Measurements from ENCODE around the gene RNF144A. TPM values are rescaled to one million over a fixed set of nuclear protein-coding genes. Genes with fewer than 3 reads are reported as not detected.
A peak's percentile ranks its signal among the peaks of the same experiment; 100 is the strongest.

RNF144A gene, protein sequence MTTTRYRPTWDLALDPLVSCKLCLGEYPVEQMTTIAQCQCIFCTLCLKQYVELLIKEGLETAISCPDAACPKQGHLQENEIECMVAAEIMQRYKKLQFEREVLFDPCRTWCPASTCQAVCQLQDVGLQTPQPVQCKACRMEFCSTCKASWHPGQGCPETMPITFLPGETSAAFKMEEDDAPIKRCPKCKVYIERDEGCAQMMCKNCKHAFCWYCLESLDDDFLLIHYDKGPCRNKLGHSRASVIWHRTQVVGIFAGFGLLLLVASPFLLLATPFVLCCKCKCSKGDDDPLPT
- 10 to 100 TPM; 49.3 to 57.5 TPM for total RNA-seq

DNA sequence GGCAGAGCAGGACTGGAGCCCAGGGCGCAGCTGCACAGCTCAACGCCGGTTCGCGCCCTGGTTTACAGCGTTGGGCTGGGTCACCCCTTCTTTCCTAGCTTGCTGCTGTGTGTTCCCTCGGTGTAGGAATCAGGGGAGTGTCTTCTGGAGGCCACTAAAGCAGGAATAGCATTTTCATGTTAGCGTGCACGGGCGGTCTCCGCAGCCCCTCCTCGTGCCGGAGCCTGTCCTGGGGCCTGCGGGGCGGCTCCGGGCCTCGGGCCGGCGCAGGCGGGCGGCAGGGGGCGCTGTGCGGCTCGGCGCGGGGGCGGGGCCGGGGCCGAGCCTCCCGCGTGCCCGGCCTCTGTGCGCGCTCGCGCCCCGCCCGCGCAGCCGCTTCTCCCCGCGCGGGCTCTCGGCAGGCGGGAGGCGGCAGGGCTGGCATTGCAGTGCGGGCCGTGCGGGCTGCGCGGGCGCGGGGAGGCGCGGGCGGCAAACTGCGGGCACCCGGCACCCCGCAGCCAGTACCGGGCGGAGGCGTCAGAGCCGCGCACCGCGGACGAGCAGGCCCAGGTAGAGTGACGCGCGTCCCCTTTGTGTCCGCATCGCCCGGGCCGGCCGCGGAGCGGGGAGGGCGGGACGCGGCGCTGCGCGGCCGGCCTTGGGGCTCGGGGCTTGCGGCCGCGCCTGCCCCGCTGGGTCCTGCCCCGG lies at the start of gene RNF144A:
Gene RNF144A (plus strand): TSS at position 342 of the 690 bp plus-strand sequence. CDS start 79,515 bp downstream, outside the sequence.
- ATAC-seq (peak; percentile 58 to 76), DNase-seq (ENCODE audit: low spot score in 2 of 2) (peak; percentile 81 to 91)
- H3K27ac Mint-ChIP-seq, result peak within 1 kb of the TSS; percentile 87 to 95
- peaks cover 27 to 39% of the 10 kb centered on the region in 2 donors for H3K36me3 Mint-ChIP-seq
- no peaks in the 10 kb centered on the region for H3K9me3 Mint-ChIP-seq

DNA sequence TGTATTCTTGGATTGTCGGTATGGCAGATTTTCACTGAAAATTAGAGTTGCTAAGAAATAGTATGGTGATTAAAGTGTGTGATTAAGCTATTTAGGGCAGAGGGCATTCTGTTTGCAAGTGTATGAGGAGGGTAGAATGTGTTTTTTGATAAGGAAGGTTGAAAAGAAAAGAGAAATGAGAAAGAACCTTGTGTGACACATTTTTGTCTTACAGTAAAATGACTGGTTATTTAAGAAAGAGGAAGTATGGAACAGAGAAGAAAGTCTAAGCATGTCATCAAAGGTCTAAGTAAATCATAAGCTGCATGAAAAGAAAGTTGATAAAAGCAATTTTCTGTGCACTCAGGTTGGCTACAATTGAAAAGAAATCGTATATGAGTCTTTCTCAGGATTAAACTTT lies 44.8 kb upstream of the RNF144A start:
- Mint-ChIP-seq H3K27ac (peak overlapping the region in 1 of 2 donors; percentile 63), H3K9me3 (peaks cover 4 to 14% of the 10 kb centered on the region in 2 donors), H3K36me3 (peaks cover 0 to 22% of the 10 kb centered on the region in 2 donors)
- ATAC-seq (peak; percentile 25 to 47), DNase-seq (ENCODE audit: low spot score in 2 of 2) (no peak)

DNA sequence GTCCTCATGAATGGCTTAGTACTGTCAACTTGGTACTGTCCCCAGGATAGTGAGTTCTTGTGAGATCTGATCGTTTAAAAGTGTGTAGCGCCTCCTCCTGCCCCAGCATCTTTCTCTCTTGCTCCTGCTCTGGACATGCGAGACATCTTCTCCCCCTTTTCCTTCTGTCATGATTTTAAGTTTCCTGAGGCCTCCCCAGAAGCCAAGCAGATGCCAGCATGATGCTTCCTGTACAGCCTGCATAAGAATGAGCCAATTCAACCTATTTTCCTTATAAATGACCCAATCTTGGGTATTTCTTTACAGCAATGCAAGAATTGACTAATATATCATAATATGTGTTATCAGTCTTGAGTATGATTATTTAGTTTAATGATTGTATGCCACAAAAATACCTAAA lies 43.2 kb upstream of the RNF144A start:
- Mint-ChIP-seq H3K27ac (no peak overlapping the region), H3K36me3 (peaks cover 0 to 22% of the 10 kb centered on the region in 2 donors), H3K9me3 (peaks cover 4 to 14% of the 10 kb centered on the region in 2 donors)
- DNase-seq (ENCODE audit: low spot score in 2 of 2), result no peak
- no peak for ATAC-seq

DNA sequence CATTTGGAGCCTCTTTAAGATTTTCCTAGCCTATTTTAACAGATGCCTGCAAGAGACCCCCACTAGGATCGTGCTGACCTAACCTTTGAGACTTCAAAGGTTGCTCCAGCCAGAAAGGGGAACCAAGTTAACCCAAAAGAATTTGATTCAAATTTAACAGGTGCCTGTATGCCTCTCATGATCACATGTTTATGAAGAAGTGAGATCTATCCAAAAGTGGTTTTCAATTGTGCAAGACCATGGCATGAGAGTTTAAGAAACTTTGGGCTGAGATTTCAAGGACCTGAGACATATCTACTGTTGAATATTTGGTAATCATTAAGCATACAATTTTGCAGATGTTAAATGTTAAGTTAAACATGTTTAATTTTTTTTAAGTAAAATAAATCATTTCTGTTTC lies 40.9 kb upstream of the RNF144A start:
- DNase-seq (ENCODE audit: low spot score in 2 of 2) (no peak), ATAC-seq (no peak)
- peaks cover 0 to 22% of the 10 kb centered on the region in 2 donors for H3K36me3 Mint-ChIP-seq
- H3K9me3 Mint-ChIP-seq, result peaks cover 4 to 9% of the 10 kb centered on the region in 2 donors
- no peak overlapping the region for H3K27ac Mint-ChIP-seq

DNA sequence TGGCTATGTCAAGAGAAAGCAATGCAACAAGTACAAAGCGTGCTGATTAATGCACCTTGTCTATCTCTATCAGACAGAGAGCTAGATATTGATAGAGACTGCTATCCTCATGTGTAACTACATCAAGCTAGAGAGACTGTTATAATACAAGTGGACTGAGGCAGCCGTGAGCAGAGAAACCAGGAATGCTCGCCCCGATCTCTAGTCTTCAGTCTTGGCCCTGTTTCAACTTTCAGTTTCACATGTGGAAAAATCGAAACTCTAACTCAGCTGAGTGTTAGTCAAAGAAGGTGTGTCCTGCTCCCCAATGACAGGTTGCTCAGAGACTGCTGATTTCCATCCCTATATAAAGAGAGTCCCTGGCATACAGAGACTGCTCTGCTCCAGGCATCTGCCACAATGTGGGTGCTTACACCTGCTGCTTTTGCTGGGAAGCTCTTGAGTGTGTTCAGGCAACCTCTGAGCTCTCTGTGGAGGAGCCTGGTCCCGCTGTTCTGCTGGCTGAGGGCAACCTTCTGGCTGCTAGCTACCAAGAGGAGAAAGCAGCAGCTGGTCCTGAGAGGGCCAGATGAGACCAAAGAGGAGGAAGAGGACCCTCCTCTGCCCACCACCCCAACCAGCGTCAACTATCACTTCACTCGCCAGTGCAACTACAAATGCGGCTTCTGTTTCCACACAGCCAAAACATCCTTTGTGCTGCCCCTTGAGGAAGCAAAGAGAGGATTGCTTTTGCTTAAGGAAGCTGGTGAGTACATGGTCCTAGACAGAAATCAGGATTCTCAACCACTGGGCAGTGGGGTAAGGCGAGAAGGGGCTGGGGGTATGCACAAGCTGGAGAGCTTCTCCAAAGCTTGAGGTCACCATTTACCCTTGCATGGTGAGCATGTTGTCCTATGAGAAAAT lies 39.6 kb upstream of the RNF144A start, which contains the start of gene RSAD2:
Gene RSAD2 (plus strand): TSS at position 376 of the 903 bp plus-strand sequence. CDS start 24 bp downstream, at position 400.
- ATAC-seq, result peak; percentile 87 to 93
- Mint-ChIP-seq H3K27ac (peak within 1 kb of the TSS; percentile 74 to 76), H3K9me3 (peaks cover 4 to 9% of the 10 kb centered on the region in 2 donors), H3K36me3 (peaks cover 0 to 22% of the 10 kb centered on the region in 2 donors)
- DNase-seq (ENCODE audit: low spot score in 2 of 2), result peak in 1 of 2 donors; percentile 27

DNA sequence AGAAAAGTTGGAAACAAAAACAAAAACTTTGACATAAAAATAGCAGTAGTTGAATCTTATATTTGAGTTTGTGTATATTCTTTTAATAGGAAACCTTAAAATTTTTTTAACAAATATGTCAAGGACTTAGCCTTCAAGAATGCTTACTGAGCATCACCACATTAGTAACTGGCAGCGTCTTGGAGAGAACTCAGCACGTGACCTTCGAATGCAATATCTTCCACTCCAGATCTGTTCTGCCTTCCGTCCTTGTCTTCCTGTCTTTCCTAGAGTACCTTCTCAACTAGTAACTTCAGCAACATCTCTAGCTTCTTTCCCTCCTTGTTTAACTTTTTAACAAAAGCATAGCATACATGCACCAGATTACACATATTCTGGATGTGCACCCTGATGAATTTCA lies 38.7 kb upstream of the RNF144A start:
- Mint-ChIP-seq H3K27ac (peak overlapping the region in 1 of 2 donors; percentile 58), H3K9me3 (peaks cover 4 to 6% of the 10 kb centered on the region in 2 donors), H3K36me3 (peaks cover 0 to 19% of the 10 kb centered on the region in 2 donors)
- no peak for DNase-seq (ENCODE audit: low spot score in 2 of 2)
- no peak for ATAC-seq

DNA sequence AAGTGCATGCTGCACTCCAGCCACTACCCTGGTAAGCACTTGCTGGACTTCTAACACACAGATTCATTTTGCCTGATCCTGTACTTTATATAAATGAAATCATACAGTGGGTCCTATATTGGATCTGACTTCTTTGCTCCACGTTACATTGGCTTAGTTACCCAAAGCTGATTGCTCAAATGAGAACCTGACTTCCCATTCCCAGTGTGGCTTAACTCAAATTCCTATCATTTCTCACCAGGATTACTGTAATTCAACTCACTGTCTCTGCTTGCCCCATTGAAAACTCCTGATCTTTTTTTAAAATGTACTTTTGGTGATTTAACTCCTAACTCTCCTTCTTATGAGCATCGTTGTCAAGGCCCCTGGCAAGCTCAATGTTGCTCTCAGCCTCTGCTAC lies 38.2 kb upstream of the RNF144A start:
- H3K27ac Mint-ChIP-seq, result peak overlapping the region in 1 of 2 donors; percentile 77
- DNase-seq (ENCODE audit: low spot score in 2 of 2) (no peak), ATAC-seq (no peak)
- peaks cover 0 to 15% of the 10 kb centered on the region in 2 donors for H3K36me3 Mint-ChIP-seq
- H3K9me3 Mint-ChIP-seq, result peaks cover 2 to 3% of the 10 kb centered on the region in 2 donors

DNA sequence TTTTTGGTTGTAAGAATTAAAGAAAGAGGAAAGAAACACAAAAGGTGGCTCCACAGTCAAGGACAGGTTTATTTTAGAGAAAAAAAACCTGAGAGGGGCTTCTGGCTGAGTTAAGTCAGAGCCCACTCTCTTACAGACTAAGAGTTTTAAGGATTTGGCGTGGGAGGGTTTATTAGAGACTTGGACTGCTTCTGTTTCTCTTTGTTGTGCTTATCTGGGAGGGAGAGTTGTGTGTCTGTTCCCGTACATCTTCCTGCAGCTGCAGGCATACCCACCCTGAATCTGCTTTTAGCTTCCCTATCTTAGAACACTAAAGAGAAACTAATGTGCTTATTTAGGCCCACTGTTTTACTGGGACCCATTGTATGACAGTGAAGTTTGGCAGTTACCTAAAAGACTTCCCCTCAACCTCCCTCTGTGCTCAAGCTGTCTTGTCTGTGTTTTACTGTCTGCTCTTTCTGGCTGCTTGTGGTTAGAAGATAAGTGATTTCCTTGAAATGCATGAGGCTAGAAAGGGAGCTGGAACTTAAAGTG lies 36.9 kb upstream of the RNF144A start:
- no peaks in the 10 kb centered on the region for H3K9me3 Mint-ChIP-seq
- no peak for DNase-seq (ENCODE audit: low spot score in 2 of 2)
- ATAC-seq, result peak; percentile 32
- peaks cover 0 to 6% of the 10 kb centered on the region in 2 donors for H3K36me3 Mint-ChIP-seq
- peak overlapping the region; percentile 76 to 77 for H3K27ac Mint-ChIP-seq

DNA sequence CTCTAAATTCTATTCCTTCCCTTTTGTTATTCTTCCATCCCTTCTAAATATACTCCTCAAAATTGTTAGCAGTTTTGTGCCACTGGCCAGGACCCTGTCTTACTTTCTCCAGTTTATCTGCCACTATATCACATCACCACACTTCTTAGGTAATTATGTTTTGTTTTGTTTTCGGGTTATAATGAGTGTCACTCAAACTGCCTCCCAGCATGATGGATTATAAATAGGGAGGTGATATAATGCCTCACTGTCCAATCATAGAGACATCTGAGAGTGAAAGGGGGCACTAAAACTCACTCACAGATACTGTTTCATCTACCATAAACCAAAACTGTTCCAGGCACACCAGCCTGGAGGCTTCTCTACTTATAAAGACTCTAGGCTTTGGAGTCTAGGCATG lies 36.2 kb upstream of the RNF144A start:
- H3K36me3 Mint-ChIP-seq, result no peaks in the 10 kb centered on the region
- H3K9me3 Mint-ChIP-seq, result no peaks in the 10 kb centered on the region
- ATAC-seq (peak in 1 of 2 donors; percentile 20), DNase-seq (ENCODE audit: low spot score in 2 of 2) (no peak)
- H3K27ac Mint-ChIP-seq, result peak overlapping the region; percentile 77 to 96

DNA sequence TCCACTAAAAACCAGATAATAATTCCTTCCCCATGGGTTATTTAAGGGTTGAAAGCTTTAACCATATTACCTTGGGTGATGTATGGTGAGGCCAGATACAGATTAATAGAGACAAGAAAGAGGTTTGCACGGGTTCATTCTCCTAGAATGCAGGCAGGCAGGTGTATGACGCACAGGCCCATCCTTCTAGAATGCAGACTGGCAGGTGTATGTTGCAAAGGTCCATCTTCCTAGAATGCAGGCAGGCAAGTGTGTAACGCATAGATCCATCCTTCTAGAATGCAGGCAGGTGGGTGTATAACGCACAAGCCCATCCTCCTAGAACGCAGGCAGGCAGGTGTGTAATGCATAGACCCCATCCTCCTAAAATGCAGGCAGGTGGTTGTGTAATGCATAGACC lies 35.7 kb upstream of the RNF144A start:
- Mint-ChIP-seq H3K27ac (peak overlapping the region in 1 of 2 donors; percentile 77), H3K9me3 (no peaks in the 10 kb centered on the region), H3K36me3 (no peaks in the 10 kb centered on the region)
- ATAC-seq, result no peak
- DNase-seq (ENCODE audit: low spot score in 2 of 2), result no peak

DNA sequence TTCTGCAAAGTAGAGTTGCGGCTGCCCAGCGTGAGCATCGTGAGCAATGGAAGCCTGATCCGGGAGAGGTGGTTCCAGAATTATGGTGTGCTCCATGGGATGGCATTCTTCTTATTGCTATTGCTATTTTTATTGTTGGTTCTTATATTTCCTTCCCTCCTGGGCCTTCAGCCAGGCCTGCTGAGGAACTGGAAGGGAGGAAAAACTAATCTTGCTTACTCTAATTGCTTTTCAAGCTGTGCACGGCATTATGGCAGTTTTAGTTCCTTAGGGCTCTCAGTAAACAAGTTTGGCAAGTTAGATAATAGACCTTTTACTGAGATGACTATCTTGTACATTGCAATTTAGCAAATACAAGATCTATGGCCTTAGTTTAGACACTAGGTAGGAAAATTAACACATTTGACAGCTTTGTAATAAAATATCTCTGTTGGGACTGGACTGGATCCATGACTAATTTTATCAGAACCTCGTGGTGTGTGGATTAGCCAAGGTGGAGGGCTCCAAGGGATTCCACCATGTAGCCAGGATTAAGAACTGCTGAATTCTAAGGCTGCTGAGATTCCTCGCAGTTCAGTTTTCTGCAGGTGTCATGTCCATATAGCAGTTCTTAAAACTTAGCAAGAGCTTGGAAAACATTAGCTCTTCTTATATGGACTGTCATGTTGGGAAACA lies 33.6 kb upstream of the RNF144A start:
- H3K9me3 Mint-ChIP-seq, result no peaks in the 10 kb centered on the region
- DNase-seq (ENCODE audit: low spot score in 2 of 2), result no peak
- no peak for ATAC-seq
- no peak overlapping the region for H3K27ac Mint-ChIP-seq
- H3K36me3 Mint-ChIP-seq, result no peaks in the 10 kb centered on the region

DNA sequence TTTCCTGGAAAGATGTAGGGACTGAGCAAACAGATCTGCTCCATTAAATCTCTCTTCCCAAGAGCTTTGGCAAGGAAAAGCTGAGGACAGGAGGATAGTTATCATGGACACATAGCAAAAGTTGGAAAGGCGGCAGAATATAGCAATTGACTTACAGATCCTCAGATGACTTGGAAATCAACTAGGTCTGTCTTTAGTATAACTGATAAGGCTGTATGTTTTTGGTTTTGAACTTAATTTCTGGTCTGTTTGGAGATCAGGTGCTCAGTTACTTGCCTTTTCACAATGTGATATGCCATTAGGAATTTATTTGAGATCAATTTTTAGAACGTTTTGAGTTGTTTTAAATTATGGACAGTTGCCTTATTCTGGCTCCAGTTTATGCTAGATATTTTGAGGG lies 31.7 kb upstream of the RNF144A start:
- ATAC-seq (no peak), DNase-seq (ENCODE audit: low spot score in 2 of 2) (no peak)
- no peaks in the 10 kb centered on the region for H3K36me3 Mint-ChIP-seq
- no peaks in the 10 kb centered on the region for H3K9me3 Mint-ChIP-seq
- H3K27ac Mint-ChIP-seq, result no peak overlapping the region

DNA sequence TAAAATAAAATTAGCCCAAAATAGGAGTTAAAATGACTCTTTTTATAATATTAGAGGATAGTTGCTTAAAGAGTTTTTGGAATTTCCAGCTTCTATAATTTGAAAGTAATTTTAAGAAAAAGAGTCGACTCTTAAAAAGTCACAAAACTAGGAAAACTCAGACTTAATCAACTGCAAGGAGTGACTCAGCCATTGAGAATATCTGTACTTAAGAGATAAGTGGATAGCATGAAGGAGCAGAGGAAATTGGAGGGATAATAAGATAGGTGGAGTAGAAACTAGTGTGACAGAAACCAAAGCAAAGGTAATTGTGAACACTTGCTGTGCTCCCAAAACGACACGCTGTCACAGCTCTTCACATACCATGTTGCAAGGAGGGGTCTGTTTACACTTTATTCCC lies 31.2 kb upstream of the RNF144A start:
- H3K27ac Mint-ChIP-seq, result no peak overlapping the region
- H3K9me3 Mint-ChIP-seq, result no peaks in the 10 kb centered on the region
- ATAC-seq (no peak), DNase-seq (ENCODE audit: low spot score in 2 of 2) (no peak)
- no peaks in the 10 kb centered on the region for H3K36me3 Mint-ChIP-seq

DNA sequence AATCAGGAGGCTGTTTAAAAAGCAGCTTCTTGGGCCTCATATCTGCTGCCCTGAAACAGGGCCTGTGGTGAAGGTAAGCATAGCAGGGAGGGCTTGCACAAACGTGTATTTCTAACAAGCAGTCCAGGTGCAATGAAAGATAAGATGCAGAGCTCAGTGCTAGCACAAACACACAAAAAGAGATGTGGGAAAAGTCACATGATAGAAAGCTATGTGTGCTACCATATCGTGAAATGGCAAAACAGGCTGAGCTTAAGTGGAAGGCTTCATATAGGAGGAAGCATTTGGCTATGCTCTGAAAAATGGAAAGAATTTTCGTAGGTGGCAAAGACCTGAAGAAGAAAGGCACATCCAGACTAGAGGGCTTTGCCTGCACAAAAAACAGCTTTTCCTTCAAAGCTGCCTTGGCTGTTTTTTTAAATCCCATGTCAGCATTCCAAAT lies 29.4 kb upstream of the RNF144A start:
- DNase-seq (ENCODE audit: low spot score in 2 of 2) (no peak), ATAC-seq (no peak)
- no peaks in the 10 kb centered on the region for H3K9me3 Mint-ChIP-seq
- no peaks in the 10 kb centered on the region for H3K36me3 Mint-ChIP-seq
- H3K27ac Mint-ChIP-seq, result no peak overlapping the region

DNA sequence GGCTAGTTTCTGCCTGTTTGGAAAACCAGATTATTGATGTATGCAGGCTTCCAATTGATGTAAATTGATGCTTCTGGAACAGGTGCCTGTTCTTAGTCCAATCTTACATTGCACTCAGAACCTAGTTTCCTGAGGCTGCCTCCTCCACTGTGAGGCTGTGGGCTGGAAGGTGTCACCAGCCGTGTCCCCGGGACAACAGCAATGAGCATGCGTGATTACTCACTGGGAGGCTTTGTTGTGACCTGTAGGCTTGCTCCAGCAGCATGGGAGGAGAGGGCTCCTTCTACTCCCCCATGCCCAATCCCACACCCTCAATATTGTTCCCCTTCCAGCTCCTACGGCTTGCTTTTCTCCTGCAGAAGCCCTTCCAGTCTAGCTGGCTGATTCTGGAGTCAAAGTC lies 28.5 kb upstream of the RNF144A start:
- ATAC-seq (no peak), DNase-seq (ENCODE audit: low spot score in 2 of 2) (no peak)
- Mint-ChIP-seq H3K27ac (no peak overlapping the region), H3K36me3 (no peaks in the 10 kb centered on the region), H3K9me3 (no peaks in the 10 kb centered on the region)

Data from activated naive CD4-positive, alpha-beta T cell treated with anti-CD3 and anti-CD28 coated beads, Interleukin-2, amount 50 U/mL, for 72 hours (primary cell).